GM23248 (cell line): ENCODE measurements around the gene FUT8. TPM values are rescaled to one million over a fixed set of nuclear protein-coding genes. Genes with fewer than 3 reads are reported as not detected.

ENCODE experiments used
- DNase-seq: peaks from one replicate; pipeline ENCODE4 v3.0.0-alpha.2; 2015
- H2AFZ ChIP-seq: fragments of 200-600 bp; sonication (generic); 2 replicates; pipeline ENCODE4 v1.6.1; 2016; ENCODE audit warnings: antibody characterized with exemption
- H3F3A ChIP-seq: fragments of 200-600 bp; sonication (generic); 2 replicates; pipeline ENCODE4 v1.6.1; 2016; ENCODE audit warnings: mild to moderate bottlenecking, antibody characterized with exemption, mixed run types; ENCODE audit not compliant: insufficient read depth
- H3K27ac ChIP-seq: fragments of 200-600 bp; sonication (generic); 2 replicates; pipeline ENCODE4 v1.5.1; 2016; ENCODE audit warnings: mild to moderate bottlenecking
- H3K27me3 ChIP-seq: fragments of 200-600 bp; sonication (generic); replicated peaks from 2 replicates; pipeline ENCODE4 v1.6.1; 2016; ENCODE audit warnings: mild to moderate bottlenecking; ENCODE audit not compliant: insufficient read depth
- H3K36me3 ChIP-seq: fragments of 200-600 bp; sonication (generic); 2 replicates; pipeline ENCODE4 v1.6.1; 2016; ENCODE audit warnings: low read depth, mild to moderate bottlenecking
- H3K4me1 ChIP-seq: fragments of 200-600 bp; sonication (generic); 2 replicates; pipeline ENCODE4 v1.6.1; 2016; ENCODE audit warnings: mild to moderate bottlenecking; ENCODE audit not compliant: insufficient read depth
- H3K4me2 ChIP-seq: fragments of 200-600 bp; sonication (generic); one replicate; pipeline ENCODE4 v1.6.1; 2016; ENCODE audit warnings: mild to moderate bottlenecking; ENCODE audit not compliant: unreplicated experiment
- H3K4me3 ChIP-seq: fragments of 200-600 bp; sonication (generic); 2 replicates; pipeline ENCODE4 v1.5.1; 2016; ENCODE audit warnings: mild to moderate bottlenecking
- H3K79me2 ChIP-seq: fragments of 200-600 bp; sonication (generic); 2 replicates; pipeline ENCODE4 v1.6.1; 2016; ENCODE audit warnings: mild to moderate bottlenecking; ENCODE audit not compliant: insufficient read depth
- H3K9ac ChIP-seq: fragments of 200-600 bp; sonication (generic); 2 replicates; pipeline ENCODE4 v1.6.1; 2016; ENCODE audit warnings: mild to moderate bottlenecking
- H3K9me2 ChIP-seq: fragments of 200-600 bp; sonication (generic); 2 replicates; pipeline ENCODE4 v1.6.1; 2016; ENCODE audit warnings: mixed run types, mild to moderate bottlenecking, moderate library complexity; ENCODE audit not compliant: insufficient read depth
- H3K9me3 ChIP-seq: fragments of 200-600 bp; sonication (generic); one replicate; pipeline ENCODE4 v1.6.1; 2017; ENCODE audit warnings: low read depth
- H4K20me1 ChIP-seq: fragments of 200-600 bp; sonication (generic); 2 replicates; pipeline ENCODE4 v1.6.0; 2016; ENCODE audit not compliant: insufficient read depth
- EZH2 ChIP-seq: fragments of 200-600 bp; sonication (generic); IDR thresholded peaks from 2 replicates; pipeline ENCODE4 v1.6.1; 2018; ENCODE audit warnings: antibody characterized with exemption, mild to moderate bottlenecking; ENCODE audit not compliant: insufficient read depth, poor library complexity, severe bottlenecking
- EZH2phosphoT487 ChIP-seq: fragments of 200-600 bp; sonication (generic); IDR thresholded peaks from 2 replicates; pipeline ENCODE4 v1.6.1; 2018; ENCODE audit warnings: antibody characterized with exemption, moderate library complexity, mild to moderate bottlenecking, low read depth; ENCODE audit not compliant: insufficient read depth
- WGBS, 2 experiments: methylation state at CpG; one replicate each; pipeline ENCODE4 v1.1.6; 2015 to 2017; ENCODE audit warnings: low lambda C conversion rate in 2 of 2, low coverage in 1 of 2; ENCODE audit errors: missing lambda C conversion rate in 2 of 2; 5-methylcytosine and 5-hydroxymethylcytosine counted together
- in situ Hi-C: fragments of 300-500 bp; cut with MboI; formaldehyde crosslinking; loops from 2 replicates; pipeline ENCODE4 v1.15.0; 2020
- polyA plus RNA-seq: library from polyadenylated mRNA; unstranded; fragments of >200 nt; fragmentation: Nextera tagmentation; extraction: Ambion mirVana; gene quantifications from 2 replicates; pipeline ENCODE4 v1.2.1, GENCODE V29; 2016
- total RNA-seq: library from RNA; depleted of rRNA; stranded (reverse); fragments of >200 nt; shearing (Covaris generic); gene quantifications from 2 replicates; pipeline ENCODE4 v1.2.3, GENCODE V29; 2014

FUT8 gene
- total and polyA plus RNA-seq, 2 experiments from 2014 or later, result 40.0 to 60.6 TPM

- Histone ChIP-seq H3K27me3 (no peaks in the 10 kb centered on the region), H3K27ac (no peak overlapping the region), H4K20me1 (no peaks in the 10 kb centered on the region), H3K4me1 (peaks cover 30% of the 10 kb centered on the region), H2AFZ (no peak overlapping the region), H3K36me3 (no peaks in the 10 kb centered on the region), H3K4me2 (no peak overlapping the region), H3K79me2 (peaks cover 95% of the 10 kb centered on the region), H3K9me3 (no peaks in the 10 kb centered on the region), H3K9ac (no peak overlapping the region), H3F3A (peaks cover 9% of the 10 kb centered on the region; the same call in 1 of the 2 replicates), H3K9me2 (no peaks in the 10 kb centered on the region), H3K4me3 (no peak overlapping the region)
- no peak for DNase-seq
- in situ Hi-C loops, result no loop called here
- 98 to 100% methylated on average over 2 of the region's 2 CpGs for WGBS, 2 experiments
- TF ChIP-seq EZH2, result no peak
- no peak for TF ChIP-seq EZH2phosphoT487
Measured at GRCh38 chr14:65433646-65434045, 21.1 kb downstream of the FUT8 start.

DNA sequence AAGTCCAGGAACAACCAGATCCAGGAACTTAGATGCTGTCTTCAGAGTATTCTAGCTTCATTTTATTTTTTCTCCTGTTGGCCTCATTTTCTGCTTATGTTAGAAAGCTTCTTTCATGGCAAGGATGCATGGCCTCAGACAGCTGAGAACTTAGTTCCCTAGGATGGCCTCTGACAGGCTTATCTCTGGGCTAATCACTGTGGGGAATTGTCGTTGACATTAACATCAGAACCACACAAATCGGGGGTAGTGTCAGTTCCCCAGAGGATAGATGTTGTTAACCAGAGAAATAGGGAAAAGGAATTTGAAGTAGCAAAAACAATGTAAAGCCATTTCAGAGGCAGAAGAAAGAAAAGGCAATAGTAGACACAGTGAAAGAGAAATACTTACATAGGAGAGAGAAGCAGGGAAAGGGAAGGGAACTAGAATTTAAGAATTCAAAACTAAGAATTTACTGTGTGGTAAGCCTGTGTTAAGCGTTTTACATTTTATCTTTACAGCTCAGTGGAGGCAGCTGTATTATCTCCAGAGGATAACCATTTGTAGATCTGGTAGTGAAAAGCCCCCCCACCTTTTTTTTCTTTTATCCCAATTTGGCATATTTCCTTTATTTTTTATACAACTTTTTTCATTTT is 21.8 kb downstream of the FUT8 start:
- H3K36me3 ChIP-seq, result no peaks in the 10 kb centered on the region
- H2AFZ ChIP-seq, result 0 out of 2 replicates have a peak overlapping the region, but pooled peaks have one; percentile 16
- in situ Hi-C loops, result no loop called here
- H3K79me2 ChIP-seq, result peaks cover 95% of the 10 kb centered on the region
- H3K4me1 ChIP-seq, result peaks cover 30% of the 10 kb centered on the region
- H3K27me3 ChIP-seq, result no peaks in the 10 kb centered on the region
- H3K27ac ChIP-seq, result no peak overlapping the region
- H3K4me2 ChIP-seq, result no peak overlapping the region
- no peak for DNase-seq
- no peak for TF ChIP-seq EZH2
- no peak for TF ChIP-seq EZH2phosphoT487
- H3K4me3 ChIP-seq, result no peak overlapping the region
- H3K9ac ChIP-seq, result no peak overlapping the region
- peaks cover 9% of the 10 kb centered on the region; the same call in 1 of the 2 replicates for H3F3A ChIP-seq
- WGBS, 2 experiments, result 75 to 87% methylated on average over 3 of the region's 3 CpGs
- H4K20me1 ChIP-seq, result no peaks in the 10 kb centered on the region
- no peaks in the 10 kb centered on the region for H3K9me2 ChIP-seq
- H3K9me3 ChIP-seq, result no peaks in the 10 kb centered on the region

- no peaks in the 10 kb centered on the region for H3F3A ChIP-seq
- peaks cover 100% of the 10 kb centered on the region for H3K79me2 ChIP-seq
Measured at GRCh38 chr14:65438266-65438933, 25.9 kb downstream of the FUT8 start.

GRCh38 chr14:65439117-65439516 is 26.6 kb downstream of the FUT8 start:
- no peak for DNase-seq
- H3K4me2 ChIP-seq, result no peak overlapping the region
- H3K27ac ChIP-seq, result no peak overlapping the region
- H3K9me3 ChIP-seq, result no peaks in the 10 kb centered on the region
- no peak overlapping the region for H3K4me3 ChIP-seq
- no peaks in the 10 kb centered on the region for H3K36me3 ChIP-seq
- no peaks in the 10 kb centered on the region for H3K9me2 ChIP-seq
- peaks cover 100% of the 10 kb centered on the region for H3K79me2 ChIP-seq
- no peaks in the 10 kb centered on the region for H3F3A ChIP-seq
- H4K20me1 ChIP-seq, result no peaks in the 10 kb centered on the region
- no peak overlapping the region for H3K9ac ChIP-seq
- in situ Hi-C loops, result no loop called here
- 0 out of 2 replicates have a peak, but pooled peaks cover 6% of the 10 kb centered on the region for H3K4me1 ChIP-seq
- TF ChIP-seq EZH2, result no peak
- TF ChIP-seq EZH2phosphoT487, result no peak
- no peak overlapping the region for H2AFZ ChIP-seq
- no peaks in the 10 kb centered on the region for H3K27me3 ChIP-seq

More at GRCh38 chr14:65438266-65438933, 25.9 kb downstream of the FUT8 start:
- Histone ChIP-seq H3K9me2 (no peaks in the 10 kb centered on the region), H3K9me3 (no peaks in the 10 kb centered on the region), H4K20me1 (no peaks in the 10 kb centered on the region), H3K9ac (no peak overlapping the region), H3K4me3 (no peak overlapping the region), H3K4me2 (no peak overlapping the region), H2AFZ (no peak overlapping the region), H3K27me3 (no peaks in the 10 kb centered on the region), H3K27ac (no peak overlapping the region), H3K4me1 (peaks cover 10% of the 10 kb centered on the region; the same call in 1 of the 2 replicates), H3K36me3 (no peaks in the 10 kb centered on the region)
- no peak for DNase-seq
- TF ChIP-seq EZH2phosphoT487, result no peak
- TF ChIP-seq EZH2, result no peak
- WGBS, 2 experiments, result 93 to 96% methylated on average over 1 of the region's 1 CpG
- in situ Hi-C loops, result no loop called here
